Uterus (tissue), 4 donors: ENCODE measurements around the gene HOXA13. TPM values are rescaled to one million over a fixed set of nuclear protein-coding genes. Genes with fewer than 3 reads are reported as not detected.
A peak's percentile ranks its signal among the peaks of the same experiment; 100 is the strongest.

ENCODE experiments used
- DNase-seq, 2 donors: peaks; one replicate each; pipeline ENCODE4 v3.0.0-alpha.2; 2019 to 2020
- H3K27ac ChIP-seq, 2 donors: fragments of 200-600 bp; sonication (generic); 1 replicate in 1 of 2; 2 replicates in 1 of 2; pipeline ENCODE4 v1.5.1; 2016 to 2018
- H3K27me3 ChIP-seq, 2 donors: fragments of 200-600 bp; sonication (generic); one replicate each; pipeline ENCODE4 v1.5.1; 2018 to 2019; ENCODE audit warnings: control low read depth in 1 of 2
- H3K36me3 ChIP-seq, 2 donors: fragments of 200-600 bp; sonication (generic); one replicate each; pipeline ENCODE4 v1.5.1; 2019; ENCODE audit warnings: control low read depth in 1 of 2
- H3K4me1 ChIP-seq, 2 donors: fragments of 200-600 bp; sonication (generic); one replicate each; pipeline ENCODE4 v1.5.1; 2018 to 2019; ENCODE audit warnings: control low read depth in 1 of 2
- H3K4me3 ChIP-seq, 2 donors: fragments of 200-600 bp; sonication (generic); 1 replicate in 1 of 2; 2 replicates in 1 of 2; pipeline ENCODE4 v1.5.1; 2018 to 2019; ENCODE audit warnings: mild to moderate bottlenecking in 1 of 2
- H3K9me3 ChIP-seq, 2 donors: fragments of 200-600 bp; sonication (generic); one replicate each; pipeline ENCODE4 v1.5.1; 2019; ENCODE audit warnings: control low read depth in 1 of 2
- POLR2A ChIP-seq, 2 donors: fragments of 450-650 bp; IDR thresholded peaks; one replicate each; pipeline ENCODE4 v1.6.1; 2016; ENCODE audit warnings: antibody characterized with exemption in 2 of 2, mild to moderate bottlenecking in 1 of 2, moderate library complexity in 1 of 2
- intact Hi-C: fragments of 100-400 bp; cut with DNase I; formaldehyde crosslinking; loops from one replicate; pipeline ENCODE4 v1.15.1; 2023; ENCODE audit warnings: low total_unique reads
- total RNA-seq, 4 donors: library from RNA; depleted of rRNA in 3 of 4; stranded (reverse); fragments of >200 nt in 3 of 4; gene quantifications; one replicate each; pipeline versions ENCODE4 v1.1.0 to v1.2.4, GENCODE V29; 2014 to 2023
- TF ChIP-seq, protein P1 (sequence below), 4 experiments: fragments of 200-600 bp in 2 of 4; fragments of 450-650 bp in 2 of 4; sonication (generic) in 2 of 4; IDR thresholded peaks; one replicate each; pipeline ENCODE4 v1.5.1; 2016 to 2019; ENCODE audit warnings: antibody characterized with exemption in 4 of 4, mild to moderate bottlenecking in 2 of 4, moderate library complexity in 1 of 4
- donor health status: DM: yes; HTN: yes; CAD: no.

Gene HOXA13
- total RNA-seq, 4 donors from 2014 or later: 0.40 to 27.5 (median 1.1) TPM

DNA sequence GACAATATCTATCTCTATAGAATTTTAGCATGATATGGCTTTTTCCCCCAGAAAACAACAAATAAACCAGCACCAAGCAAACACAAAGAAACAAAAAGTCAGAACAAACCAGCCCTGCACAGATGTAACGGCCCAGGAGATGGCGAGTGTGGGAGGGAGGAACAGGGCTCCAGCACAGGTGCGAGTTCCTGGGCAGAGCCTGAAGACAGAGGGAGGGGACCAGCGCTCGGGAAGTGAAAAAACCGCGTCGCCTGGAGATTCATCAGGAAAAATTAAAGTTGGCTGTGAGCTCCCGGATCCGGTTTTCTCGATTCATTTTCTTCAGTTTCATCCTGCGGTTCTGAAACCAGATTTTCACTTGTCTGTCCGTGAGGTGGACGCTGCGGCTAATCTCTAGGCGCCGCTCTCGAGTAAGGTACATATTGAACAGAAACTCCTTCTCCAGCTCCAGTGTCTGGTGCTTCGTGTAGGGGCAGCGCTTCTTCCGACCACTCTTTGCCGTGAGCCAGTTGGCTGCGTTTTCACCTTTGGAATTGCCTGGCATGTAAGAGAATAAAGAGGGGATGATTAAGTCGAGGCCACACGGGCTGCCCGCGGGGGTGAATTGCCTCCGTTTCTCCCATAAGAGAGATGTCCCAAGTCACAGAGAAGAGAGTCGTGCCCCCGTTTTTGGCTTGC is 28.1 kb downstream of the HOXA13 start:
- intact Hi-C loops: no loop called here
- Histone ChIP-seq H3K4me1 (no peaks in the 10 kb centered on the region), H3K27me3 (no peaks in the 10 kb centered on the region), H3K4me3 (peak overlapping the region; percentile 58 to 66), H3K36me3 (no peaks in the 10 kb centered on the region), H3K27ac (peak overlapping the region; percentile 94 to 96), H3K9me3 (no peaks in the 10 kb centered on the region)
- TF ChIP-seq POLR2A (IDR thresholded peaks at IDR 0.05): no peak
- peak; percentile 27 to 35 for DNase-seq

DNA sequence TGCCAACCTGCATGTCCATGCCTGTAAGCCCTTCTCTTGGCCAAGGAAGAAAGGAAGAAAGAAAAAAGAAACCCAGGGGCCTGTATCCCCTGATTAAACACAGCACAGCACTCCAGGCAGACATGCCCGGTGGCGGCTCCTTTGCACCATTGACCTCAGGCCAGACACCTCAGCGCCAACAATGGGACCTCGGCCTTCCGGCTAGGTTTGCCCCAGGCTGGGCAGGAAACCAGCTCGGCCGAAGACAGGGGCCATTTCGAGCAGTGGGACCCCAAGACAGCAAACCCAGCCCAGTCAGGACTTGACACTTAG is 28.6 kb downstream of the HOXA13 start:
- intact Hi-C loops: no loop called here
- H3K4me3 ChIP-seq: peak overlapping the region; percentile 58 to 66
- H3K36me3 ChIP-seq: no peaks in the 10 kb centered on the region
- peak; percentile 30 to 31 for DNase-seq
- H3K27ac ChIP-seq: peak overlapping the region; percentile 94 to 96
- no peaks in the 10 kb centered on the region for H3K27me3 ChIP-seq
- H3K4me1 ChIP-seq: no peaks in the 10 kb centered on the region
- no peak for TF ChIP-seq POLR2A (IDR thresholded peaks at IDR 0.05)
- TF ChIP-seq, protein P1, sequence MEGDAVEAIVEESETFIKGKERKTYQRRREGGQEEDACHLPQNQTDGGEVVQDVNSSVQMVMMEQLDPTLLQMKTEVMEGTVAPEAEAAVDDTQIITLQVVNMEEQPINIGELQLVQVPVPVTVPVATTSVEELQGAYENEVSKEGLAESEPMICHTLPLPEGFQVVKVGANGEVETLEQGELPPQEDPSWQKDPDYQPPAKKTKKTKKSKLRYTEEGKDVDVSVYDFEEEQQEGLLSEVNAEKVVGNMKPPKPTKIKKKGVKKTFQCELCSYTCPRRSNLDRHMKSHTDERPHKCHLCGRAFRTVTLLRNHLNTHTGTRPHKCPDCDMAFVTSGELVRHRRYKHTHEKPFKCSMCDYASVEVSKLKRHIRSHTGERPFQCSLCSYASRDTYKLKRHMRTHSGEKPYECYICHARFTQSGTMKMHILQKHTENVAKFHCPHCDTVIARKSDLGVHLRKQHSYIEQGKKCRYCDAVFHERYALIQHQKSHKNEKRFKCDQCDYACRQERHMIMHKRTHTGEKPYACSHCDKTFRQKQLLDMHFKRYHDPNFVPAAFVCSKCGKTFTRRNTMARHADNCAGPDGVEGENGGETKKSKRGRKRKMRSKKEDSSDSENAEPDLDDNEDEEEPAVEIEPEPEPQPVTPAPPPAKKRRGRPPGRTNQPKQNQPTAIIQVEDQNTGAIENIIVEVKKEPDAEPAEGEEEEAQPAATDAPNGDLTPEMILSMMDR (IDR thresholded peaks at IDR 0.05): no peak
- H3K9me3 ChIP-seq: no peaks in the 10 kb centered on the region

DNA sequence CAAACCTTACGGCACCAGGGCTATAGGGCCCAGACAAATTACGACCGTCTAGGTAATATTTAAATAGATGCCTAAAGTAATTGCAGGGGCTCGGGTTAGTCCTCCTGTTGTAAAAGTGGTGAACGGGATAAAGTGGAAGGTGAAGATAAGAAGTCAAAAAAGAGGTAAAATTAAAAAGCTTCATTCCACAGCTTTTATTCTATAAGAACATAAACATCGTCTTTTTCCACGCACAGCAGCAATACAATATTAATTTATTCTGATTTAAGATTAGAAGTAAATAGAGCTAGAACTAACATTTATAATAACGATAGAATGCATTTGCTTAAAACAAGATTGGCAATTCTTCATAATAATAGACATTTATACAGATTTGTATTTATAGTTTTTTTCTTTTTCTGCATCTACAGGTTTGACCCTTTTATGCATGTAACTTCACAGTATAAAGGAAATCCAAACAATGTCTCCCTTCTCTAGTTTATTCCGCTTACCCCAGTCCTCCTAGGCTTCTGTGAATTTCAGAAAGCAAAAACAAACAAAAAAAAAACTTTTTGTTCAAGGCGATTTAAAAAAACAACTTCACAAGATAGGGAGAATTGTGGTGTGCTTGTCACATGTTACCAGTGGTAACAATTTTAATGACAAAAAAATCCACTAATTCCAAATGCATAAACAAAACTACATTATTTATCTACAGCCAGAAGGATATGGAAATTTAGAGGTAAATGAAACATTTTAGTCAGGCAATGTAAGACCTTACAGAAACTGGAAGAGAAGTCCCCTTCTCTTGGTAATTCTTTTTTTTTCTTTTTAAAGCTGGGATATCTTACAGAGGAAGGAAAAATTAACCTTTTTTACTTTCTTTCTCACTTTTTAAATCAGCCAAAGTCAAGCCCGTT is 29.2 kb downstream of the HOXA13 start:
- TF ChIP-seq, protein P1 (IDR thresholded peaks at IDR 0.05): no peak
- no peak for TF ChIP-seq POLR2A (IDR thresholded peaks at IDR 0.05)
- peak overlapping the region; percentile 94 to 96 for H3K27ac ChIP-seq
- peak overlapping the region; percentile 58 to 66 for H3K4me3 ChIP-seq

DNA sequence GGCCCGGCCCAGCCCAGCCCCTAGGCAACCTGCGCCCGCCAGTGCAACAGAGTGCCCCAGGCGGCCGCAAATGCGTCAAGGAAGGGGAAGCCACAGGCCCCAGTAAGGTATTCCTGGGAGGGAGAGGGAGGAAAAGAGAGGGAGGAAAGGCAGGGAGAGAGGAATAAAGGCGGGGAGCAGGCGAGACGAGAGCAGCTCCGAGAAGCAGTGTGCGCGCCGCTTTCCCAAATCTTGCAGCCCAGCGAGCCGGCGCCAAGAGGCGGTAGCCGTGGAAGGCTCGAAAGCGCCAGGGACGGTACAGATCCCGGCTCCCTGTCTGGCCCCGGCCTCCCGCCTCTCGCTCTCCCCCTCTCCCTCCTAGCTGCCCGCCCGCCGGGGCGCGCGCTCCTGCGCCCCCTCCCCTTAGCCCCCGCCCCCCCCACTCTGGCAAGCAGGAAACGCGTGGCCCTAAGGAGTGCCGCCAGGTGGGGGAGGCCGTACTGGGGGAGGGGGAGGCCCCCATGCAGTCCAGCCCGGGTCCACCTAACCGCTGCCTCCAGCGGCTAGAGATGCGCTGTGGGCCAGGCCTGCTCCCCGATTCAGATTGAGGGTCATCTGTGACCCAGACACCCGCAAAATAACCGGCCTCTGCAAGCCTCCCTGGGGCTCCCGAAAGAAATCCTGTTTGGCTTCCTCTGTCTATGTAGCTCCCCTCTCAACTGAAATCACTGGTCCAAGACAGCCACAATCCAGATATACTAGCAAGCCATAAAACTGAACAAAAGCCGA is 30.0 kb downstream of the HOXA13 start:
- Histone ChIP-seq H3K4me1 (no peaks in the 10 kb centered on the region), H3K36me3 (no peaks in the 10 kb centered on the region), H3K27ac (peak overlapping the region; percentile 94 to 96), H3K9me3 (no peaks in the 10 kb centered on the region), H3K27me3 (no peaks in the 10 kb centered on the region), H3K4me3 (peak overlapping the region; percentile 58 to 66)
- intact Hi-C loops: loop anchor here (5.0 kb wide), 1 partner anchor 1313 kb away; no protein-coding TSS in a partner anchor
- DNase-seq: peak in 1 of 2 donors; percentile 41
- no peak for TF ChIP-seq POLR2A (IDR thresholded peaks at IDR 0.05)
- TF ChIP-seq, protein P1 (IDR thresholded peaks at IDR 0.05): no peak

More for the DNA sequence above, 29.2 kb downstream of the HOXA13 start:
- Histone ChIP-seq H3K27me3 (no peaks in the 10 kb centered on the region), H3K9me3 (no peaks in the 10 kb centered on the region), H3K4me1 (no peaks in the 10 kb centered on the region), H3K36me3 (no peaks in the 10 kb centered on the region)
- DNase-seq: no peak
- intact Hi-C loops: no loop called here

DNA sequence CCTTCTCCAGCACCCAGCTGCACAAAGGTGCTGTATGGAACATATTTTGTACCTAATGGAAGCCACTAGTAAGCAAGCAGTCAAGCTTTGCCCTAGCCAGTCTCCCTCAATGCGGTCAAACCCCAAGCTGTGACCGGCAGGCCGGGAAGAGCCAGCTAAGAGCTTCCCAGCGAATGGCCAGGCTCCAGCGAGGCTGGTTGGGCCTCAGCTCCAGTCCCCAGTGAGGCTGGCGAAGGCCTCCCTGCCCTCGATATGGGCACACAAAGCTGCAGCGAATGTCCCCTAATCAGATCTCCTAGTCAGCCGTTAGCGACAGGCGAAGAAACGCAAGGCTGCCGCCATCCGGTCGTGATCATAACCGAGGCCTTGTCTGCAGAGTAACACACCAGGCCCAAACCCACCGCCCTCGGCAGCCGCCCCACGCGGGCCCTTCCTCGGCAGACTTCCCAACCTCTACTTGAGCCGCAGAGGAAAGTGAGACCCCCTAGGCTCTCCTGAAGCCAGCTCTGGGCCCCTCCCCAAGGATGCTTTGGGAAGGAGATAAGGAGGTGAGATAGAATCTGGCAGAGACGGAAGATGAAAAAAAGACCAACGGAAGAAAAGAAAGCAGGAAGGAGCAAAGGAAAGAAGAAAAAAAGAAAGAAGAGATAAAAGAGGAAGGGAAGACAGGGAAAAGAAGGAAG is 31.5 kb downstream of the HOXA13 start:
- Histone ChIP-seq H3K9me3 (no peaks in the 10 kb centered on the region), H3K27ac (peak overlapping the region; percentile 94 to 96), H3K4me1 (no peaks in the 10 kb centered on the region), H3K4me3 (peak overlapping the region; percentile 58 to 66), H3K36me3 (no peaks in the 10 kb centered on the region), H3K27me3 (no peaks in the 10 kb centered on the region)
- no peak for TF ChIP-seq POLR2A (IDR thresholded peaks at IDR 0.05)
- TF ChIP-seq, protein P1 (IDR thresholded peaks at IDR 0.05): no peak
- peak; percentile 71 to 78 for DNase-seq
- intact Hi-C loops: loop anchor here (5.0 kb wide), 1 partner anchor 1311 kb away; no protein-coding TSS in a partner anchor
